GM12878 (cell line): ENCODE data around the gene CDHR2. TPM values are rescaled to one million over a fixed set of nuclear protein-coding genes. Genes with fewer than 3 reads are reported as not detected.

ENCODE experiments used
- ATAC-seq: fragments of 200-7000 bp; cut with Tn5 transposase; 3 replicates; pipeline ENCODE4 v1.9.1; 2020; ENCODE audit warnings: mild to moderate bottlenecking, moderate library complexity
- BruUV-seq: library from RNA; stranded (reverse); fragments of 400-500 nt; replicated peaks from 2 replicates; lab custom pipeline; 2021; lab: Mats Ljungman, UMichigan
- CTCF ChIA-PET: fragments of 300-600 bp; sonication (Branson Sonifier 250); formaldehyde crosslinking; extraction: SDS; loops from one replicate; lab custom pipeline; 2021; ENCODE audit warnings: inconsistent platforms; lab: Yijun Ruan, JAX
- POLR2A ChIA-PET: fragments of 350-600 bp; formaldehyde crosslinking; extraction: SDS; loops from one replicate; lab custom pipeline; 2021; ENCODE audit warnings: inconsistent platforms; lab: Charles Lee
- RAD21 ChIA-PET: fragments of 300-600 bp; sonication (Branson Sonifier 250); formaldehyde crosslinking; loops from one replicate; lab custom pipeline; 2023; ENCODE audit warnings: antibody characterized with exemption; ENCODE audit not compliant: unreplicated experiment; lab: Charles Lee
- SMC1A ChIA-PET: fragments of 300-600 bp; sonication (Branson Sonifier 250); formaldehyde crosslinking; loops from one replicate; lab custom pipeline; 2023; ENCODE audit not compliant: unreplicated experiment, uncharacterized antibody; lab: Charles Lee
- DNase-seq: peaks from one replicate; pipeline ENCODE4 v3.0.0-alpha.2; 2011; ENCODE audit warnings: low read depth, low spot score
- FAIRE-seq: peaks from 3 replicates; lab custom pipeline; 2011; peaks lifted over from hg19 to GRCh38; lab: Jason Lieb, UNC
- H2AFZ ChIP-seq: 2 replicates; pipeline ENCODE4 v1.6.0; 2011; ENCODE audit warnings: low read depth, low read length, control low read depth; ENCODE audit not compliant: control insufficient read depth
- H3K27ac ChIP-seq: 2 replicates; pipeline ENCODE4 v1.5.1; 2011; ENCODE audit warnings: control low read depth; ENCODE audit not compliant: control insufficient read depth, insufficient read depth
- H3K27me3 ChIP-seq, 2 experiments: replicated peaks in 1 of 2; 2 replicates each; pipeline versions ENCODE4 v1.6.0 to v1.6.1; 2011; ENCODE audit warnings: low read length in 1 of 2; ENCODE audit not compliant: control insufficient read depth in 2 of 2, insufficient read depth in 2 of 2
- H3K36me3 ChIP-seq, 2 experiments: 2 replicates each; pipeline ENCODE4 v1.5.1; 2011; ENCODE audit warnings: low read length in 1 of 2; ENCODE audit not compliant: control insufficient read depth in 2 of 2, insufficient read depth in 2 of 2
- H3K4me1 ChIP-seq: 2 replicates; pipeline ENCODE4 v1.6.1; 2011; ENCODE audit warnings: mild to moderate bottlenecking, low read length, moderate library complexity, mixed read lengths; ENCODE audit not compliant: control insufficient read depth, insufficient read depth
- H3K4me2 ChIP-seq: 2 replicates; pipeline ENCODE4 v1.6.0; 2011; ENCODE audit warnings: control low read depth; ENCODE audit not compliant: control insufficient read depth, insufficient read depth
- H3K4me3 ChIP-seq: fragments of 200-600 bp; sonication (generic); 2 replicates; pipeline ENCODE4 v1.5.1; 2016
- H3K79me2 ChIP-seq: 2 replicates; pipeline ENCODE4 v1.6.0; 2011; ENCODE audit warnings: low read length; ENCODE audit not compliant: control insufficient read depth, insufficient read depth
- H3K9ac ChIP-seq: 2 replicates; pipeline ENCODE4 v1.8.0; 2011; ENCODE audit warnings: low read length, control low read depth, mixed read lengths; ENCODE audit not compliant: control insufficient read depth, insufficient read depth
- H3K9me3 ChIP-seq: replicated peaks from 3 replicates; pipeline ENCODE4 v1.5.1; 2011; ENCODE audit warnings: mild to moderate bottlenecking, low read length; ENCODE audit not compliant: control insufficient read depth, insufficient read depth
- H4K20me1 ChIP-seq: 2 replicates; pipeline ENCODE4 v1.6.0; 2011; ENCODE audit not compliant: control insufficient read depth, insufficient read depth
- CHD2 ChIP-seq: IDR thresholded peaks from 2 replicates; pipeline ENCODE4 v1.6.1; 2011; ENCODE audit warnings: low read depth, low read length, improper control_type of control experiment, borderline replicate concordance
- MAX ChIP-seq: IDR thresholded peaks from 2 replicates; pipeline ENCODE4 v1.6.1; 2012; ENCODE audit warnings: low read depth, low read length, improper control_type of control experiment
- MTA2 ChIP-seq: fragments of 450-650 bp; IDR thresholded peaks from 2 replicates; pipeline ENCODE4 v1.6.1; 2016; ENCODE audit warnings: low read depth, mild to moderate bottlenecking, moderate library complexity
- RAD51 ChIP-seq: fragments of 450-650 bp; IDR thresholded peaks from 2 replicates; pipeline ENCODE4 v1.6.1; 2016; ENCODE audit warnings: moderate library complexity, mild to moderate bottlenecking, inconsistent platforms
- SKIL ChIP-seq: fragments of 450-650 bp; IDR thresholded peaks from 2 replicates; pipeline ENCODE4 v1.6.1; 2017; ENCODE audit warnings: mild to moderate bottlenecking, low read depth, inconsistent platforms; ENCODE audit not compliant: poor library complexity, severe bottlenecking
- ZNF687 ChIP-seq: fragments of 450-650 bp; IDR thresholded peaks from 2 replicates; pipeline ENCODE4 v1.6.1; 2017; ENCODE audit warnings: mild to moderate bottlenecking, moderate library complexity
- WGBS: methylation state at CpG from one replicate; pipeline ENCODE4 v1.1.6; 2016; ENCODE audit warnings: low lambda C conversion rate; ENCODE audit not compliant: insufficient replicate concordance, insufficient coverage; ENCODE audit errors: missing lambda C conversion rate; 5-methylcytosine and 5-hydroxymethylcytosine counted together
- in situ Hi-C: fragments of 300-500 bp; cut with MboI; formaldehyde crosslinking; loops from 9 replicates; pipeline ENCODE4 v1.14.3; 2018; ENCODE audit warnings: mixed read lengths
- intact Hi-C: fragments of 100-400 bp; cut with micrococcal nuclease; formaldehyde crosslinking; loops from one replicate; pipeline ENCODE4 v1.14.2; 2022; ENCODE audit not compliant: unreplicated experiment
- polyA plus RNA-seq, 11 experiments: library from polyadenylated mRNA; depleted of rRNA in 4 of 11; unstranded in 6 of 11; stranded (reverse) in 5 of 11; fragments of >200 nt; fragmentation: Nextera tagmentation in 4 of 11; fragmentation: Illumina TruSeq in 1 of 11; extraction: Ambion mirVana in 4 of 11; extraction: Trizol in 1 of 11; gene quantifications; 1 replicate in 1 of 11; 2 replicates in 10 of 11; pipeline versions ENCODE4 v1.2.1 to v1.2.3, GENCODE V29; 2011 to 2016; ENCODE audit warnings: inconsistent platforms in 2 of 11, missing spikeins in 2 of 11, low read depth in 1 of 11
- total RNA-seq, 4 experiments: library from RNA; depleted of rRNA in 3 of 4; stranded (reverse); fragments of >200 nt in 3 of 4; fragmentation: Illumina TruSeq in 1 of 4; extraction: Trizol in 1 of 4; gene quantifications; 2 replicates each; pipeline versions ENCODE4 v1.2.1 to v1.2.3, GENCODE V29; 2013 to 2021

The CDHR2 gene
- total and polyA plus RNA-seq, 10 of the 15 experiments (the other 5 are each of a cell fraction or from before 2014, with no cell fraction given): 0.03 to 0.46 (median 0.06) TPM; not detected in 5

- no peaks in the 10 kb centered on the region for H3K36me3 ChIP-seq
- no peaks in the 10 kb centered on the region for H3K79me2 ChIP-seq
- no peak overlapping the region for H3K9ac ChIP-seq
- FAIRE-seq (no peak), ATAC-seq (no peak), DNase-seq (no peak)
- no peak overlapping the region for H3K4me2 ChIP-seq
- no peak overlapping the region for H2AFZ ChIP-seq
- in situ Hi-C loops: loop anchor here (25.0 kb wide), 1 partner anchor 853 kb away; no protein-coding TSS in a partner anchor
- intact Hi-C loops: no loop called here
- TF ChIP-seq MTA2 (no peak), SKIL (no peak), CHD2 (no peak), MAX (no peak), RAD51 (no peak), ZNF687 (no peak)
- 66% methylated on average over 16 of the region's 17 CpGs for WGBS
- H3K27me3 ChIP-seq: no peaks in the 10 kb centered on the region
- ChIA-PET CTCF (no interaction called here), SMC1A (interaction anchor here (0.6 to 1.5 kb wide), 2 partner anchors 12 to 404 kb away, joined by 3 read pairs; no protein-coding TSS in a partner anchor), RAD21 (no interaction called here), POLR2A (interaction anchor here (0.6 kb wide), 1 partner anchor 643 kb away, joined by 3 read pairs; no protein-coding TSS in a partner anchor)
- peaks cover 2% of the 10 kb centered on the region; the same call in 2 of the 3 replicates for H3K9me3 ChIP-seq
- H3K27ac ChIP-seq: no peak overlapping the region
- H3K4me3 ChIP-seq: no peak overlapping the region
- BruUV-seq: no TSS peak
- H3K4me1 ChIP-seq: no peaks in the 10 kb centered on the region
- no peaks in the 10 kb centered on the region for H4K20me1 ChIP-seq
These were observed 41.0 kb downstream of the CDHR2 start for GRCh38 chr5:176590035-176590717.
